ENCODE measurements around the gene RSRP1.

Gene RSRP1

DNA sequence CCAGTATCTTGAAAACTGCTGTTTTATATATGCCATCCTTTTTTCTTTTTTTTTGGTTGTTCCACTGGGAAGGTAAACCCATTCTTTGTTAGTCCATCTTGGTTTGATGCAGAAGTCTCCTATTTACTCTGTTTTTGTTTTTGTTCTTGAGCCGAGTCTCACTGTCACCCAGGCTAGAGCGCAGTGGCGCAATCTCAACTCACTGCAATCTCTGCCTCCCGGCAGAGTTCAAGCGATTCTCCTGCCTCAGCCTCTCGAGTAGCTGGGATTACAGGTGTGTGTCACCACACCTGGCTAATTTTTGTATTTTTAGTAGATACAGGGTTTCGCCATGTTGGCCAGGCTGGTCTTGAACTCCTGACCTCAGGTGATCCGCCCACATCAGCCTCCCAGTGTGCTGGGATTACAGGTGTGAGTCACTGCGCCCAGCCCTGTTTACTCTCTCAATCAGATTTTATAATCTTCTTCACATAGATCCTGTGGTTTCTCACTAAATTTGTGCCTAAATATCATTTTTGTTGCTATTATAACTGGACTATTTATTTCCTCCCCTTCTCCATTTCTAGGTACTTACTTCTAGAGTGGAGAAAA, 27.5 kb downstream of the RSRP1 start:
- no peak for DNase-seq (ENCODE audit: insufficient read length, low spot score)
- TF ChIP-seq, protein P1, sequence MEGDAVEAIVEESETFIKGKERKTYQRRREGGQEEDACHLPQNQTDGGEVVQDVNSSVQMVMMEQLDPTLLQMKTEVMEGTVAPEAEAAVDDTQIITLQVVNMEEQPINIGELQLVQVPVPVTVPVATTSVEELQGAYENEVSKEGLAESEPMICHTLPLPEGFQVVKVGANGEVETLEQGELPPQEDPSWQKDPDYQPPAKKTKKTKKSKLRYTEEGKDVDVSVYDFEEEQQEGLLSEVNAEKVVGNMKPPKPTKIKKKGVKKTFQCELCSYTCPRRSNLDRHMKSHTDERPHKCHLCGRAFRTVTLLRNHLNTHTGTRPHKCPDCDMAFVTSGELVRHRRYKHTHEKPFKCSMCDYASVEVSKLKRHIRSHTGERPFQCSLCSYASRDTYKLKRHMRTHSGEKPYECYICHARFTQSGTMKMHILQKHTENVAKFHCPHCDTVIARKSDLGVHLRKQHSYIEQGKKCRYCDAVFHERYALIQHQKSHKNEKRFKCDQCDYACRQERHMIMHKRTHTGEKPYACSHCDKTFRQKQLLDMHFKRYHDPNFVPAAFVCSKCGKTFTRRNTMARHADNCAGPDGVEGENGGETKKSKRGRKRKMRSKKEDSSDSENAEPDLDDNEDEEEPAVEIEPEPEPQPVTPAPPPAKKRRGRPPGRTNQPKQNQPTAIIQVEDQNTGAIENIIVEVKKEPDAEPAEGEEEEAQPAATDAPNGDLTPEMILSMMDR (IDR thresholded peaks at IDR 0.05; ENCODE audit: insufficient read depth, missing control alignments) = no peak
- FAIRE-seq = no peak

DNA sequence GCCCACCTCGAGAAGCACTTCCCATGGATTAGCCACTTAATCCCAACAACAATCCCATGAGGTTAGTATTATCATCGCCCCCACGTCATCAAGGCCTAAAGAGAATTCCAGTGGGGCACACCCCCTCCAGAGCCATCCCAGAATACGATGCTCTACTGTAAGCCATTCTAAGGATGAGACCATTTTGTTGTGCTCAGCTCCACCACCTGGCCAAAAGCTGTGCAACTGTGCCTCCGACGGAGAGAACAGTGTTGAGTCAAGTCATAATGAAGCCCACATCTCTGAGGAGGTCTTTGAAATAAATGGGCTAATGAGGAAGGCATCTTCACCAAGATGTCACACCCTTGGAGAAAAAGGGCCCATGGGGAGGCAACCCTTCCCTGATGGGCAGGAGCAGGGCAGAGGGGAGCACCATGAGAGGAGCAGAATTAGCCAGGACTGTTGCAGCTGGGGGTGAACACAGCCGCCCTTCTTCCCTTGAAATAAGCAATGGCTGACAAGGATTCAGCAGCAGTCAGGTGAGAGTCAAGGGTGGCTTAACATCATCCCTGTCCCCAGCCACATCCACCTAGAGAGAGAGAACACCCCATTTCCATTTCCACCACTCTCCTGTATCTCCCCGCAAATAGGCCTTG, 29.5 kb downstream of the RSRP1 start:
- no peak for DNase-seq (ENCODE audit: insufficient read length, low spot score)
- no peak for FAIRE-seq
- TF ChIP-seq, protein P1 (IDR thresholded peaks at IDR 0.05; ENCODE audit: insufficient read depth, missing control alignments) = no peak

- FAIRE-seq (no peak), DNase-seq (ENCODE audit: insufficient read length, low spot score) (no peak)
- TF ChIP-seq, protein P1 (IDR thresholded peaks at IDR 0.05; ENCODE audit: insufficient read depth, missing control alignments) = no peak
Measured at GRCh38 chr1:25217015-25217414, 30.2 kb downstream of the RSRP1 start.

DNA sequence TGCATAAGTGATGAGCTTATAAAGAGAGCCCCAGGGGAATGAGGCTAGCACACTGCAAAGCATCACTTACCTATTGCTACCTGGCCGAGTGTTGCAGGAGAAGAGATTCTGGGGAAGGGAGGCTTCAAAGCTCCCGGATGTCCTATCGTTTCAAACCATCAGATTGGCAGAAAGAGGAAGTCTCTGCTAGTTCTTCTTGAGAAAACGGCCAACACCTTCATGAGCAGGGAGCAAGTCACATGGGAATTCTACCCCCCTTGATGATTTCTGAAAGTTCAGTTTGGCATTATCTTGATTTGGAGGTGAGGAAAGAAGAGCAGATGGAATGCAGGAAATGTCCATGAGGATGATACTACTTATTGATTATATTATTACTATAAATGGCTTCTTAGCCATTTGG, 31.1 kb downstream of the RSRP1 start:
- TF ChIP-seq, protein P1 (IDR thresholded peaks at IDR 0.05; ENCODE audit: insufficient read depth, missing control alignments) = no peak
- FAIRE-seq (no peak), DNase-seq (ENCODE audit: insufficient read length, low spot score) (no peak)

- TF ChIP-seq, protein P1 (IDR thresholded peaks at IDR 0.05; ENCODE audit: insufficient read depth, missing control alignments) = no peak
- no peak for FAIRE-seq
- no peak for DNase-seq (ENCODE audit: insufficient read length, low spot score)
Measured at GRCh38 chr1:25212725-25213124, 34.5 kb downstream of the RSRP1 start.

- TF ChIP-seq, protein P1 (IDR thresholded peaks at IDR 0.05; ENCODE audit: insufficient read depth, missing control alignments) = no peak
- DNase-seq (ENCODE audit: insufficient read length, low spot score) (no peak), FAIRE-seq (no peak)
Measured at GRCh38 chr1:25210728-25211127, 36.5 kb downstream of the RSRP1 start.

- no peak for DNase-seq (ENCODE audit: insufficient read length, low spot score)
- FAIRE-seq = no peak
- TF ChIP-seq, protein P1 (IDR thresholded peaks at IDR 0.05; ENCODE audit: insufficient read depth, missing control alignments) = no peak
Measured at GRCh38 chr1:25209516-25209915, 37.7 kb downstream of the RSRP1 start.
